Measurements from ENCODE around the gene TBCA. TPM values are rescaled to one million over a fixed set of nuclear protein-coding genes. Genes with fewer than 3 reads are reported as not detected.

TBCA gene
- total and polyA plus RNA-seq, 2 experiments from 2014 or later: 60.1 to 257 TPM

DNA sequence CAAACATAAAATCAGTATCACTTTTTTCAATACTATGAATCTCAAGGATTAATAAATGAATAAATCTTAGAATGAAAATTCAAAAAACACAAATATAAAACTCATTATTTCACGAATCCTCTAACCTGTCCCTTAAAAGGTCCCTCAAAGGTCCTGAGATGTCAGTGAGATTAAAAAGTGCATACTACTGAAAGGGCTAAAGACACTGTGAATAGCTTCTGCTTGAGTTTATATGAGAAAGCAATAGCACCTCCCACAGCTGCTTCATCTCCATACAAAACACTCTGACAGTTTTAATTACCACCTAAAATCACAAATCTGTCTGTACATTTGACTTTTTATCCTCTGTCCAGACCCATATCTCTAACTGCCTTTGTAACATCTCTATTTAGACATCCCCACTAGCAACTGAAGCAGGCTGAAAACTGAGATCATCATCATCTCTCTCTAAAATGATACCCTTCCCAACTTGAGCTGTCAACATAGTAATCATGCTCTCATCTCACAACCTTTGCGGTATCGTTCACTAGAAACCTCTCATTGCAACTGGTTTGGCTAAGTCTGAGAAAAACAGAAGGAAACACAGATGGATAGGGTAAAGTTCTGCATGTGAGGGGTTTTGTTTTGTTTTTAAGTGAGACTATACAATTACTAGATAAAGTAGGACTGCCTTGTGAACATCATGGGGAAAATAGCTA is 56.3 kb downstream of the TBCA start:
- Histone ChIP-seq H3K4me2 (ENCODE audit: unreplicated experiment) (no peak overlapping the region), H3K79me2 (ENCODE audit: insufficient read depth) (peaks cover 98% of the 10 kb centered on the region), H3K27me3 (replicated peaks; ENCODE audit: insufficient read depth) (no peaks in the 10 kb centered on the region), H4K20me1 (ENCODE audit: insufficient read depth) (0 out of 2 replicates have a peak, but pooled peaks cover 4% of the 10 kb centered on the region), H3F3A (ENCODE audit: insufficient read depth) (no peaks in the 10 kb centered on the region), H3K9me3 (ENCODE audit: low read depth) (no peaks in the 10 kb centered on the region), H3K27ac (no peak overlapping the region), H3K36me3 (ENCODE audit: low read depth) (no peaks in the 10 kb centered on the region), H3K4me1 (ENCODE audit: insufficient read depth) (no peaks in the 10 kb centered on the region), H3K4me3 (no peak overlapping the region), H3K9me2 (ENCODE audit: insufficient read depth) (no peaks in the 10 kb centered on the region), H3K9ac (no peak overlapping the region), H2AFZ (no peak overlapping the region)
- no peak for TF ChIP-seq EZH2phosphoT487 (IDR thresholded peaks at IDR 0.05; ENCODE audit: insufficient read depth, low read depth)
- TF ChIP-seq EZH2 (IDR thresholded peaks at IDR 0.05; ENCODE audit: insufficient read depth, poor library complexity, severe bottlenecking): no peak
- in situ Hi-C loops (cut with MboI): no loop called here
- no peak for DNase-seq
- WGBS, 2 experiments (ENCODE audit: low coverage in 1 of 2, low lambda C conversion rate in 2 of 2, missing lambda C conversion rate in 2 of 2): 93 to 99% methylated on average over 3 of the region's 3 CpGs

DNA sequence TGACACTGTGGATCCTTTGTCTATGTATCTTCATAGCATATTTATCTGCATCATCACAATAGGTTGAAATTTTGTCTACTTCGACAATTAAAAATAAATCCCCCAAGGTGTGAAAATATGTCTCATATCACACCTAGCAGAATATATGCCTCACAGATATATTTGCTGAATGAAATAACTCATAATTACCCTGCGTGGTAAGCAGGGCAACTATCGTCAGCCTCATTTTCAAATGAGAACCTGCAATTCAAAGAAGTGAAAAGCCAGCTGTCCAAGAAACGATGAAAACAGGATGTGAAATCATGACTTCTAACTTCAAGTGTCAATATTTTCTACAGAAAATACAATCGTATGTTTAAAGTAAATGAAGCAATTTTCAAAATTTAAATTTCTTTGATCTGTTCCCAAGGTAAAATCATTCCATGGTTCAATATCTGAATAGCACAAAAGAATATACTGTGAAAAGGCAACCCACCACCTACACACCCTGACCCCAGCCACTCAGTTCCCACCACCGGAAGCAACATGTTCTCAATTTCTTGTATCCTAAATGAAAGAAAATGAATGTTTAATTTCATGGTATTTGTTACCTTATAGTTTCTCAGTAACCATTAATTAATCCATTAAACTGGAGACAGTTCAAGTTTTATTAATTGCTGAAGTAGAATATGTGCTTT is 57.1 kb downstream of the TBCA start:
- Histone ChIP-seq H3K4me3 (no peak overlapping the region), H3K27ac (no peak overlapping the region), H4K20me1 (ENCODE audit: insufficient read depth) (no peaks in the 10 kb centered on the region), H2AFZ (no peak overlapping the region), H3K79me2 (ENCODE audit: insufficient read depth) (peaks cover 98% of the 10 kb centered on the region), H3K4me1 (ENCODE audit: insufficient read depth) (no peaks in the 10 kb centered on the region), H3K27me3 (replicated peaks; ENCODE audit: insufficient read depth) (no peaks in the 10 kb centered on the region), H3K36me3 (ENCODE audit: low read depth) (no peaks in the 10 kb centered on the region), H3K9ac (no peak overlapping the region), H3F3A (ENCODE audit: insufficient read depth) (no peaks in the 10 kb centered on the region), H3K9me3 (ENCODE audit: low read depth) (no peaks in the 10 kb centered on the region), H3K9me2 (ENCODE audit: insufficient read depth) (no peaks in the 10 kb centered on the region), H3K4me2 (ENCODE audit: unreplicated experiment) (no peak overlapping the region)
- in situ Hi-C loops (cut with MboI): no loop called here
- no peak for DNase-seq
- TF ChIP-seq EZH2phosphoT487 (IDR thresholded peaks at IDR 0.05; ENCODE audit: insufficient read depth, low read depth) (no peak), EZH2 (IDR thresholded peaks at IDR 0.05; ENCODE audit: insufficient read depth, poor library complexity, severe bottlenecking) (no peak)
- 91 to 93% methylated on average over 6 of the region's 6 CpGs for WGBS, 2 experiments (ENCODE audit: low coverage in 1 of 2, low lambda C conversion rate in 2 of 2, missing lambda C conversion rate in 2 of 2)

DNA sequence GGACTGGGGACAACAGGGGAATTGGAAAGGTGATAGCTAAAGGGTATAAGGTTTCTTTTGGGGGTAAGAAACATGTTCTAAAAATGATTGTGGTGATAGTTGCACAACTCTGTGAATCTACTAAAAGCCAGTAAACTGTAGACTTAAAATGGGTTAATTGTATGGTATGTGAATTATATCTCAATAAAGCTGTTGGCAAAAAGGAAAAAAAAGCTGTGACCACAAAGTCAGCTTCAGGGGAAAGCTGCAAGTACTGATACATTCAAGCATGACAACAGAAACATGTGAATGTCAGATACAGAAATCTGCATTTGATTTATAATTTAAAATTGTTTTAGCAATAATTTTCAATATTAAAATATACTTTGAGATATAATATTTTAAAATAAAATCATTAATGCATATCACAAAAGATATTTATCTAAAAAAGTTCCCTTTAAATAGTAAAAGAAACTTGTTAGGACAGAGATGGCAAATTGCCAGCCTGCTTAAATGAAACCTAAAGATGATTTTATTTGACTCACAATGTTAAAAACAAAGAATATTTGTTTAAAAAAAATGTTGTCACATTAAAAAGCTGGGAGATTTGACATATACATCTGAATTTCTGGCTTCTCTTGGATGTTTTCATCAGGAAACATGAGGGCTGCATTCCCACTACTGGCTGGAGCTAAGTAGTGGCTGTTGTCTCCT is 66.0 kb downstream of the TBCA start:
- H3K79me2 ChIP-seq (ENCODE audit: insufficient read depth): peaks cover 84% of the 10 kb centered on the region
- in situ Hi-C loops (cut with MboI): no loop called here
- H3K4me1 ChIP-seq (ENCODE audit: insufficient read depth): no peaks in the 10 kb centered on the region
- no peak overlapping the region for H2AFZ ChIP-seq
- H3K27me3 ChIP-seq (replicated peaks; ENCODE audit: insufficient read depth): no peaks in the 10 kb centered on the region
- no peak overlapping the region for H3K4me2 ChIP-seq (ENCODE audit: unreplicated experiment)
- peak; percentile 27 for DNase-seq
- H3K9ac ChIP-seq: no peak overlapping the region
- H4K20me1 ChIP-seq (ENCODE audit: insufficient read depth): 0 out of 2 replicates have a peak, but pooled peaks cover 4% of the 10 kb centered on the region
- peaks cover 28% of the 10 kb centered on the region for H3K36me3 ChIP-seq (ENCODE audit: low read depth)
- H3K27ac ChIP-seq: no peak overlapping the region
- H3K9me2 ChIP-seq (ENCODE audit: insufficient read depth): no peaks in the 10 kb centered on the region
- H3K4me3 ChIP-seq: no peak overlapping the region
- no peaks in the 10 kb centered on the region for H3K9me3 ChIP-seq (ENCODE audit: low read depth)
- no peaks in the 10 kb centered on the region for H3F3A ChIP-seq (ENCODE audit: insufficient read depth)
- no peak for TF ChIP-seq EZH2 (IDR thresholded peaks at IDR 0.05; ENCODE audit: insufficient read depth, poor library complexity, severe bottlenecking)
- TF ChIP-seq EZH2phosphoT487 (IDR thresholded peaks at IDR 0.05; ENCODE audit: insufficient read depth, low read depth): no peak

DNA sequence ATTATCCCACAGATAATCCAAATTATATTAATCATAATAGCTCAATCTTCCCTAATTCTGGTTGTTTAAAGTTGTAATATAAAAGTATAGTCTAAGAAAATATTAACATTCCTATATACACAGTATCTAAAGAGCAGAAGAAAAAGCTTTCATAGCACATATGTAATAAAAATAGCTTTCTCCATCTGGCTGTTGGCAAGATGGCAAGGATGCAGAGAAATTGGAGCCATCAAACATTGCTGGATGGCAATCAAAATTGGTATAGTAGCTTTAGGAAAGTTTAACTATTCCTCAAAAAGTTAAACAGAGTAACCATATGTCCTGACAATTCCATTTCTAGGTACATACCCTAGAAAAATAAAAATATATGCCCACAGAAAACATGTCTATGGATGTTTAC is 66.8 kb downstream of the TBCA start:
- TF ChIP-seq EZH2phosphoT487 (IDR thresholded peaks at IDR 0.05; ENCODE audit: insufficient read depth, low read depth): no peak
- no peak for TF ChIP-seq EZH2 (IDR thresholded peaks at IDR 0.05; ENCODE audit: insufficient read depth, poor library complexity, severe bottlenecking)
- no peak overlapping the region for H3K4me2 ChIP-seq (ENCODE audit: unreplicated experiment)
- no peaks in the 10 kb centered on the region for H3K9me2 ChIP-seq (ENCODE audit: insufficient read depth)
- H3K4me3 ChIP-seq: no peak overlapping the region
- no peaks in the 10 kb centered on the region for H3K9me3 ChIP-seq (ENCODE audit: low read depth)
- no peak overlapping the region for H3K27ac ChIP-seq
- no peak overlapping the region for H2AFZ ChIP-seq
- 0 out of 2 replicates have a peak, but pooled peaks cover 4% of the 10 kb centered on the region for H4K20me1 ChIP-seq (ENCODE audit: insufficient read depth)
- H3K79me2 ChIP-seq (ENCODE audit: insufficient read depth): peaks cover 84% of the 10 kb centered on the region
- peaks cover 36% of the 10 kb centered on the region for H3K36me3 ChIP-seq (ENCODE audit: low read depth)
- H3K27me3 ChIP-seq (replicated peaks; ENCODE audit: insufficient read depth): no peaks in the 10 kb centered on the region
- H3K9ac ChIP-seq: no peak overlapping the region
- no peaks in the 10 kb centered on the region for H3K4me1 ChIP-seq (ENCODE audit: insufficient read depth)
- H3F3A ChIP-seq (ENCODE audit: insufficient read depth): no peaks in the 10 kb centered on the region
- in situ Hi-C loops (cut with MboI): no loop called here
- DNase-seq: no peak

All from GM23248 (cell line).